ENCODE results near the gene SOCS6. TPM values are rescaled to one million over a fixed set of nuclear protein-coding genes. Genes with fewer than 3 reads are reported as not detected.

Gene SOCS6
- total and polyA plus RNA-seq, 2 of the 13 experiments (the other 11 are each of a cell fraction or from before 2014, with no cell fraction given), result 18.6 to 38.3 TPM

DNA sequence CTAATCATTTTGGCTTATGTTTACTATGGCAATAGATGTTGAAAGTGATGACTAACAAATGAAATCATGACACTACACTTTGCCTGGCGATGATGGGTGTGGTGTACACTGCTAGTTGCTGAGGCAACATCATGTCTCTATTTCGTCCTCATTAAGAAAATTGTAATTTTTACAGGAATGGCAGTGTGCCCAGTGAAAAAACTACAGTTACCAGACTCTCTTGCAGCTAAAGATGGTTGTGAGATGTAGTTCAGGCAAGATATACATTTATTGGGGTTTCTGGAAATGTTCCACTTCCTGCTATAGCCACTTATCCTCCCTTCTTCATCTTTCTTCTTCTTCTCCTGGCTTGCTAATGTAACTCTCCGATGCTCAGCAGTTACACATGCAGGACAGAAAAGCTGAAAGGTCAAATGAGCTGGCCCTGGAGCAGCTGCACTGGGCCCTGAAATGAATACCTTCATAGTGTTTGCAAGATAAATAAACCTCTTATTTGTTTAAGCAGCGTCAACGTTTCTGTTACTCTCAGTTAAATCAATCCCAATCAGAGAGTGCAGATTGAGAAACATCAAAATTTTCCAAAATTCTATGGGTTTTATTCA lies 46.0 kb downstream of the SOCS6 start (continued):
- TF ChIP-seq, protein P1, sequence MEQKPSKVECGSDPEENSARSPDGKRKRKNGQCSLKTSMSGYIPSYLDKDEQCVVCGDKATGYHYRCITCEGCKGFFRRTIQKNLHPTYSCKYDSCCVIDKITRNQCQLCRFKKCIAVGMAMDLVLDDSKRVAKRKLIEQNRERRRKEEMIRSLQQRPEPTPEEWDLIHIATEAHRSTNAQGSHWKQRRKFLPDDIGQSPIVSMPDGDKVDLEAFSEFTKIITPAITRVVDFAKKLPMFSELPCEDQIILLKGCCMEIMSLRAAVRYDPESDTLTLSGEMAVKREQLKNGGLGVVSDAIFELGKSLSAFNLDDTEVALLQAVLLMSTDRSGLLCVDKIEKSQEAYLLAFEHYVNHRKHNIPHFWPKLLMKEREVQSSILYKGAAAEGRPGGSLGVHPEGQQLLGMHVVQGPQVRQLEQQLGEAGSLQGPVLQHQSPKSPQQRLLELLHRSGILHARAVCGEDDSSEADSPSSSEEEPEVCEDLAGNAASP (CRISPR knock-in tag; IDR thresholded peaks at IDR 0.05; ENCODE audit: borderline replicate concordance), result 0 out of 2 replicates have a peak, but pooled peaks have one; percentile 24
- TF ChIP-seq, protein P2, sequence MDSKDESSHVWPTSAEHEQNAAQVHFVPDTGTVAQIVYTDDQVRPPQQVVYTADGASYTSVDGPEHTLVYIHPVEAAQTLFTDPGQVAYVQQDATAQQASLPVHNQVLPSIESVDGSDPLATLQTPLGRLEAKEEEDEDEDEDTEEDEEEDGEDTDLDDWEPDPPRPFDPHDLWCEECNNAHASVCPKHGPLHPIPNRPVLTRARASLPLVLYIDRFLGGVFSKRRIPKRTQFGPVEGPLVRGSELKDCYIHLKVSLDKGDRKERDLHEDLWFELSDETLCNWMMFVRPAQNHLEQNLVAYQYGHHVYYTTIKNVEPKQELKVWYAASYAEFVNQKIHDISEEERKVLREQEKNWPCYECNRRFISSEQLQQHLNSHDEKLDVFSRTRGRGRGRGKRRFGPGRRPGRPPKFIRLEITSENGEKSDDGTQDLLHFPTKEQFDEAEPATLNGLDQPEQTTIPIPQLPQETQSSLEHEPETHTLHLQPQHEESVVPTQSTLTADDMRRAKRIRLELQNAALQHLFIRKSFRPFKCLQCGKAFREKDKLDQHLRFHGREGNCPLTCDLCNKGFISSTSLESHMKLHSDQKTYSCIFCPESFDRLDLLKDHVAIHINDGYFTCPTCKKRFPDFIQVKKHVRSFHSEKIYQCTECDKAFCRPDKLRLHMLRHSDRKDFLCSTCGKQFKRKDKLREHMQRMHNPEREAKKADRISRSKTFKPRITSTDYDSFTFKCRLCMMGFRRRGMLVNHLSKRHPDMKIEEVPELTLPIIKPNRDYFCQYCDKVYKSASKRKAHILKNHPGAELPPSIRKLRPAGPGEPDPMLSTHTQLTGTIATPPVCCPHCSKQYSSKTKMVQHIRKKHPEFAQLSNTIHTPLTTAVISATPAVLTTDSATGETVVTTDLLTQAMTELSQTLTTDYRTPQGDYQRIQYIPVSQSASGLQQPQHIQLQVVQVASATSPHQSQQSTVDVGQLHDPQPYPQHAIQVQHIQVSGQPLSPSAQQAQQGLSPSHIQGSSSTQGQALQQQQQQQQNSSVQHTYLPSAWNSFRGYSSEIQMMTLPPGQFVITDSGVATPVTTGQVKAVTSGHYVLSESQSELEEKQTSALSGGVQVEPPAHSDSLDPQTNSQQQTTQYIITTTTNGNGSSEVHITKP (CRISPR knock-in tag; IDR thresholded peaks at IDR 0.05; ENCODE audit: low read depth), result 0 out of 2 replicates have a peak, but pooled peaks have one; percentile 45
- TF ChIP-seq TRIM24 (CRISPR knock-in tag; IDR thresholded peaks at IDR 0.05), result 0 out of 2 replicates have a peak, but pooled peaks have one; percentile 12
- peak; percentile 36; the same call in 1 of the 2 replicates for TF ChIP-seq AFF4 (CRISPR knock-in tag; IDR thresholded peaks at IDR 0.05)
- 0 out of 2 replicates have a peak, but pooled peaks have one; percentile 29 for TF ChIP-seq ZNF558 (CRISPR knock-in tag; IDR thresholded peaks at IDR 0.05; ENCODE audit: borderline replicate concordance)
- 0 out of 2 replicates have a peak, but pooled peaks have one; percentile 51 for TF ChIP-seq ZNF580 (CRISPR knock-in tag; IDR thresholded peaks at IDR 0.05; ENCODE audit: borderline replicate concordance, low read depth)
- peak; percentile 81; the same call in 1 of the 2 replicates for TF ChIP-seq HOMEZ (CRISPR knock-in tag; IDR thresholded peaks at IDR 0.05; ENCODE audit: low read depth)
- TF ChIP-seq ZNF264 (CRISPR knock-in tag; IDR thresholded peaks at IDR 0.05), result 0 out of 2 replicates have a peak, but pooled peaks have one; percentile 53
- TF ChIP-seq ZNF674 (CRISPR knock-in tag; IDR thresholded peaks at IDR 0.05; ENCODE audit: low read depth), result no peak
- TF ChIP-seq NCOR1 (IDR thresholded peaks at IDR 0.05; ENCODE audit: borderline replicate concordance, low read length), result peak; percentile 61; the same call in 1 of the 2 replicates
- TF ChIP-seq KAT8 (CRISPR knock-in tag; IDR thresholded peaks at IDR 0.05), result peak; percentile 66
- no peak for TF ChIP-seq PCBP1 (IDR thresholded peaks at IDR 0.05; ENCODE audit: borderline replicate concordance, low read depth, low read length)

All from HepG2 (cell line).